HG02571 (cell line): ENCODE data around the gene LNX2.

Experiments used
- ATAC-seq: cut with Tn5 transposase; IDR thresholded peaks from one replicate; pipeline ENCODE4 v1.9.1; 2021; ENCODE audit warnings: mild to moderate bottlenecking, moderate library complexity; ENCODE audit not compliant: unreplicated experiment

Gene LNX2

DNA sequence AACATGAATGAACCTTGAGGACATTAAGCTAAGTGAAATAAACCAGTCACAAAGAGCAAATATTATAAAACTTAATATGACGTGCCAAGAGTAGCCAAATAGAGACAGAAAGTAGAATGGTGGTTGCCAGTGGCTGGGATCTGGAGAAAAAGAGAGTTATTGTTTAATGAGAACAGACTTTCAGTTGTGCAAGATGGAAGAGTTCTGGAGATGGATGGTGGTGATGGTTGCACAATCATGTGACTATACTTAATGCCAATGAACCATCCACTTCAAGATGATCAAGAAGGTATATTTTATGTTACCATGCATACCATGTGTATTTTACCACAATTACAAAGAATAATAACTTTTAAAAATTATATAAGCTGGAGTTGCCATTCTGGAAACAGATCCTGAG lies 104.2 kb downstream of the LNX2 start:
- ATAC-seq = no peak

- ATAC-seq = no peak
Observed at GRCh38 chr13:27510082-27510481, 110.2 kb downstream of the LNX2 start.

DNA sequence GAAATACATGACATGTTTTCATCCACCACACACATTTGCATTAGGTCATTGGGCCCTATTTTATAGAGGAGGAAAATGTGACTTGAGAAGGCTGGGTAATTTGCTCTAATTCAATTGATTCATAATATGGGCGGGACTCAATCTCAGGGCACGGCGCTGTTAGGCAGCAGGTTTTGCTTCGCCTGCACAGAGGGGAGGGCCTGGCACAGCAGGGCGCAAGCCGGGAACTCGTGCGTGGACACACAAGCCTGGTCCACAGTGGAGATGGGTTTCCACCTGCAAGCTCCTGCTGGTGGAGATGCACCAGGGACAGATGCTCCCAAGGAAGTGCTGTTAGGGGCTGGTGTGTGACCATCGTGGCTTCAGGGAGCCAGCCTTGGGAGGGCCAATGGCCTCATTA lies 111.5 kb downstream of the LNX2 start:
- ATAC-seq = no peak

GRCh38 chr13:27505792-27506191 lies 114.5 kb downstream of the LNX2 start:
- no peak for ATAC-seq

- no peak for ATAC-seq
Observed at GRCh38 chr13:27504868-27505194, 115.5 kb downstream of the LNX2 start.

DNA sequence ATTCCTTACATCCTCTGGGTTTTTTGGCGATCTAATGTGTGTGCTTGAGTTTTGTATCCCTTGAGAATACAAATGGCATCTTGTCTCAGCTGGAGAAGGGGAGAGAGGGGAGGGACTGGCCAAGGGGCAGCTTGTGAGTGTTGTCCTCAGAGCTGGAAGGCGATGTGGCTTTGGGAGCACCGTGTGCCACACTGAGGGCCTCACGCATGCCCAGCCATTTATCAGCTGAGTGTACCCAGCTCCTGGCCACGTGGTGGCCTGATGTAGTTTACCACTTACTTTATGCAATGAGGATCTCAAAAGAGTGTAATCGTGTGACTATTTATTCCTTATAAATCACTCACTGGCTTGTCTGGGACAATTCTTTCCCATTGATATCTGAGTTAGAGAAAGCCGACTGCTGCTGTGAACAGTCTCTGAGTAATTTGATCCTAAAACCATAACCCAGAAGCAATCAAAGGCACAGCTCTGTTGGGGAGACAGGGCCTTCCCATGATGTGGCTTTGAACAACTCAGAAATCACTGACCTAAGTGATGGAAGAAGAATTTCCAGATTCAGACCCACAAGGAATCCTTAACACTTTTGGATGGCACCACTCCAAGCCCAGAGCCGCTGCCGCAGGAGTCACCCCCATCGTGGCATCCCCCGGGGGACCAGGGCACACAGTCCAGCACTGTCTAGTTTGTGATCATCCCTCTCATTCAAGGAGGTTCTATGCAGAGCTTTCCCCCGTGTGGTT lies 116.0 kb downstream of the LNX2 start:
- no peak for ATAC-seq

DNA sequence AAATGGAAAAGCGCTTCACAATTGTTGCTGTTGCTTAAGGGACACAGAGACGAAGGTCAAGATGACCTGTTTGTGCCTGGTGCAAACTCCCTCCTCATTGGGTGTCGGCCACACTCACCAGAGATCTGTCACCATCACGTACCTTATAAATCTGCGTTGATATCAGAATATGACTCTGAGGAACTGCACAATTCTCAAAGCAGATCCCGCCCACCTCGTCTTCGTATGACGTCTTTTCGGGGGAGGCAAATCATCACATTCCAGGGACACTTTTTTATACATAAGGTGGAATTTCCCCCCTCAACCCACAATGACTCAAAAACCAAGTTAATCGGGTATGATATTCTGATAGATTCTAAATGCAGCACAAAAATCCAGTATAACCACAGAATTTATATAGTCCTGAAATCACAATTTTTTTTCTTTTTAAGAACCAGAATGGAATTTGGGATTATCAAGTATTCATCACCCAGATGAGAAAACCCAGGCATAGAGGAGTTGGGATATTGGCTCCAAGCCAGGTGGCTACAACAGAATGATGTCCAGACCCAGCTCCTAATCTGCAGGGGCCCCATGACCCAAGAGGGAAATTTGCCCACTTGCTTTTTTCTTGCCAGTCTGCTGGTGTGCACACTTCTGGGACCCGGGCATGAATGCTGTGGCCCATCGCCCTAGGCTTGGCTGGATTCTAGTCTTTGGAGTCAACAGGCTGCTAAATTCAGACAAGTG lies 119.4 kb downstream of the LNX2 start:
- ATAC-seq = no peak

GRCh38 chr13:27497563-27498230 lies 122.6 kb downstream of the LNX2 start:
- no peak for ATAC-seq

GRCh38 chr13:27496536-27497273 lies 123.6 kb downstream of the LNX2 start:
- ATAC-seq = no peak

DNA sequence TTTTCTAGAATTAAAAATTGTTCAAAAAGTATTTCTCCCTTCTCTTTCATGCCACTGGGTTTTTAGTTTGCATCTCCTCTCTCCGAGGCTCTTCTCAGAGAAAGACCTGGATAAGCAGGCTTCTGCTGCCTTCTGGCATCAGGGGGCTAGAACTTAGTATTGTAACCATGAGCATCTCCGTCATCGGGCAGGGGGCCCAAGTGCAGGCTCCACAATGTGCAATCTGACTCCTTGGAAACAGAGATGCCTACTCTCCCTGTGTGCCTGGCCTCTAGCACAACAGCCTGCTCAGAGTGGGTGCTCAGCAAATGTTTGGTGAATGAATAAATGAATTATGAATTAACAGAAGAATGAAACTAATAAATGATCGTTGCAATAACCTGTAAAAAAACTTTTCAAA lies 124.3 kb downstream of the LNX2 start:
- ATAC-seq = no peak
